Femur (tissue), 1 donor: Measurements from ENCODE around the gene ALDH1L2.
A peak's percentile ranks its signal among the peaks of the same experiment; 100 is the strongest.
"Not testable (repeated sequence)": the region's sequence is repeated elsewhere in the genome, so short reads cannot be mapped to it uniquely, and the experiment has no call there.

Experiments used
- DNase-seq: peaks from one replicate; pipeline ENCODE4 v3.0.0-alpha.2; 2017

Gene ALDH1L2

DNA sequence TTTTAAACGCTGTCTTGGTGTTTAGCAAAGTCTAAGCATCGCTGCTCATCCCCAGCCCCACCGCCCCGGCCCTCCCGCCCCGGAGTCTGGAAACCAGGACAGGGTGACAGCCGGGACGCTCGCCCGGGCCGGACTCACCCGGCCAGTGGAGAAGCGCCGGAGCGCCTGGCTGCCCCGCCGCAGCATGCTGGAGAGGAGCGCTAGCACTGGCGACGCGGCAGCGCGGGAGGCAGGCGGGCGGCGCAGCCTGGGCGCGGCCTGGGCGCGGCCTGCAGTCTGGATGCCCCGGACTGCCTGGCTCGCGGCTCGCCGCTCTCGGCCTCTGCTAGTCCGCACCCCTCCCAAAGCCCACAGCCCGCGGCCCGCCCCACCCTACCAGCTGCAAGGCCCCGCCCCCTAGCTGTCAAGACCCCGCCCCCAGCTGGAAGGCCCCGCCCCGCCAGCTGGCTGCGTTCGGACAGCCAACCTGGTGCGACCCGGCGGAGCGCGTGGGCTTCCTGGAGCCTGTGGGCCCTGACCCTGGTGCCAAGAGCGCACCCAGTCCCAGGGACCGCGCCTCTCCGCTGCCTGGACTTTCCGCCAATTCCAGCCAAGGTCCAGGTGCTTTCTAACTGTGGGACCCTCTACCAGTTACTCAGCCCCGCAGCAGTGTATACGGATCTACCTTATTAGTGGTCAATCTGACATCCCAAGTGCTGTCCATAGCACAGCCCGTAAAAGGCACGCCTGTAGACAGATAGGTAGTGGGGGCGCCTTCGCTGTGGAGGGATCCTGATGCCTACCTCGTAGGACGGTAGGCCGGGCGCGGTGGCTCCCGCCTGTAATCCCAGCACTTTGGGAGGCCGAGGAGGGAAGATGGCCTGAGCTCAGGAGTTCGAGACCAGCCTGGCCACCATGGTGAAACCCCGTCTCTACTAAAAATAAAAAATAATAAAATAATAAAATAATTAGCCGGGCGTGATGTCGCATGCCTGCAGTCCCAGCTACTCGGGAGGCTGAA is at the start of gene ALDH1L2:
TSS of gene ALDH1L2 (minus strand) at position 208 of the 1,000 bp plus-strand sequence. CDS start at position 186, 22 bp downstream.
- DNase-seq: peak; percentile 92

DNA sequence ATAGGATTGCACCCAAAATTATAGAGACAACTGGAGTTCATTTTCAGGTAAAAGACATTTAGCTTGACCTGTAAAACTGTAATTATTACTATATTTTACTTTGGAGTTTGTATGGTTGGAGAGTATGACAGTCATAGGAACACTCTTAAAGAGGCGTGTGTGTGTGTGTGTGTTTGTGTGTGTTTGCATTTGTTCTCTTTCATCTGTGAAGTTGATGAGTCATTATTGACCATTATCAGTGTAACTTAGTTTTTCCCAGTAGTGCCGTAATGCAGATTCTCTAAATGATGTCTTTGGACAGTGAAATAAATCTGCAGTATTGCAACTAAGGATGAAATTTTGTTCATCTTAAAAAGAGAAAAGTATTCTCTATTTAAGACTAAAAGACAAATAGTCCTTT is 36.3 kb upstream of the ALDH1L2 start:
- DNase-seq: no peak

DNA sequence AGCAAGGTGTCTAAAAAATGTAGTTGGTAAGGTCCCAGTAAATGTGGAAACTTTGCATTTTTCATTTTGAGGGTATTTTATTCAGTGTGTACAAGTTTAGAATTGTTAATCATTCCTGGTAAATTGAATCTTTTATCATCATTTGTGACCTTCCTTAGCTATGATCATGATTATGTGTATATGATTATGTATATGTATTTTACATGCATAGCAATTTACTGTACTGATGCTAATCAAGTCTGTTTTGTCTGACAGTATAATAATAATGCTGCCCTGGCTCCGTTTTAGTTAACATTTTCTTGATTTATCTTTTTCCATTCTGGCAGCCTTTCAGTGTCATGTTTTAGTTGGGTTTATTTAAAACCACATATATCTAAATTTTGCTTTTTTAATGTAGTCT is 32.7 kb upstream of the ALDH1L2 start:
- no peak for DNase-seq

DNA sequence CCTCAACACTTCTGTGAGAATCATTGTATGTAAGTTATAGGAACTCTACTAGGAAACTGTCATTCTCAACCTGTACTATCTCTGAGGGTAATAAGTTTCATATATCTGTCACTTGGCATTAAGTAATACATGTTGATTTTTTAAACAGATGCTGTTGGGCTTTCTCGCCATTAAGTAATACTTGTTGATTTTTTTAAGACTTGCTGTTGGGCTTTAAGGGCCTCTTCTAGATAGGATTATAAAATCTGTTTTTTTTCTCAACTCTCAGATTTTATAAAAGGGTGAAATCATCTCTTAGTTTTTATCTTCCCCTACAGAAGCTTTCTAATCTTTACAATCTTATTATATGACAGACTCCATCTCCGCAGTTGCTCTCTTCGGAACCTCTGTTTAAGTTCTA is 28.8 kb upstream of the ALDH1L2 start:
- no peak for DNase-seq

DNA sequence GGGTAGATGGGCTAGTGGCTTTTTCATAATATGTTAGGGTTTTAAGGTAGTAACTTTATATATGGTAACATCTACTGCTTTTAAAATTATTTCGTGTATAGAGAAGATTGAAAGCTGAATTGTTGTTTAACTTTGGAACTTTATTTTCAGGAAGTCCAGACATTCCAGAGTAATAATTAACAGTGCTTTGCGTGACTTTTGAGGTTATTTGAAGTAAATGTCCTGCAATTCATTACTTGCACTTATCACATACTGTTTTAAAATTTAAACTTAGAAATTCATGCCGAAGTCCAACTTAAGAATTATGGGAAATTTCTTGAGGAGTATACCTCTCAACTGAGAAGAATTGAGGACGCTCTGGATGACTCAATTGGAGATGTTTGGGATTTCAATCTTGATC is 26.6 kb upstream of the ALDH1L2 start:
- DNase-seq: no peak

DNA sequence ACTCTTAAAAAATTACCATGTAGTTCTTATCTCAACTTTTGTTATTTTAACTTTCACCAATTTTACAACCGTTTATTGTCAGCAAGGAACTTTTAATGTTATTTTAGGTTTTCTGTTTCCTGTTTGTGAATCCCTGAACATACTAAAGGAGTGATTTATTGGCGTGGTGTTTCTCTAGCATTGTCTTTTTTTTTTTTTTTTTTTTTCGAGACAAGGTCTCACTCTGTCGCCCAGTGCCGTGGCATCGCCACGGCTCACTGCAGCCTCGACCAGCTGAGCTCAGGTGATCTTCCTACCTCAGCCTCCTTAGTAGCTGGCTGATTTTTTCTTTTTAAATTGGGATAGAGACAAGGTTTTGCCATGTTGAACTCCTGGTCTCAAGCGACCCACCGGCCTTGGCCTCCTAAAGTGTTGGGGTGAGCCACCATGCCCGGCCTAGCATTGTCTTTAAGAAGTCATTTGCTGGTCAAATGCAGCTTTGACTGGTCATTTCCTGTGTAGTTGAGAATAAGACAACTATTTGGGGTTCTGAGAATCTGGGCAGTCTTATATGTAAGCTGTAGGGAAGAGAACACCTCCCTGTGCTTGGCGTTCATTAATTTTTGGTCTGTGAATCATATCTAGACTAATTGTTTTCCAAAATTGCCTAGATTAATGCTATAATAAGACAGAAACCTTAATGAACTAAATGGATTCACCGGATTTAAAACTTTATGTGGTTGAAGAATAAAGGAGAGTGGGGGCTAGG is 25.4 kb upstream of the ALDH1L2 start:
- no peak for DNase-seq

DNA sequence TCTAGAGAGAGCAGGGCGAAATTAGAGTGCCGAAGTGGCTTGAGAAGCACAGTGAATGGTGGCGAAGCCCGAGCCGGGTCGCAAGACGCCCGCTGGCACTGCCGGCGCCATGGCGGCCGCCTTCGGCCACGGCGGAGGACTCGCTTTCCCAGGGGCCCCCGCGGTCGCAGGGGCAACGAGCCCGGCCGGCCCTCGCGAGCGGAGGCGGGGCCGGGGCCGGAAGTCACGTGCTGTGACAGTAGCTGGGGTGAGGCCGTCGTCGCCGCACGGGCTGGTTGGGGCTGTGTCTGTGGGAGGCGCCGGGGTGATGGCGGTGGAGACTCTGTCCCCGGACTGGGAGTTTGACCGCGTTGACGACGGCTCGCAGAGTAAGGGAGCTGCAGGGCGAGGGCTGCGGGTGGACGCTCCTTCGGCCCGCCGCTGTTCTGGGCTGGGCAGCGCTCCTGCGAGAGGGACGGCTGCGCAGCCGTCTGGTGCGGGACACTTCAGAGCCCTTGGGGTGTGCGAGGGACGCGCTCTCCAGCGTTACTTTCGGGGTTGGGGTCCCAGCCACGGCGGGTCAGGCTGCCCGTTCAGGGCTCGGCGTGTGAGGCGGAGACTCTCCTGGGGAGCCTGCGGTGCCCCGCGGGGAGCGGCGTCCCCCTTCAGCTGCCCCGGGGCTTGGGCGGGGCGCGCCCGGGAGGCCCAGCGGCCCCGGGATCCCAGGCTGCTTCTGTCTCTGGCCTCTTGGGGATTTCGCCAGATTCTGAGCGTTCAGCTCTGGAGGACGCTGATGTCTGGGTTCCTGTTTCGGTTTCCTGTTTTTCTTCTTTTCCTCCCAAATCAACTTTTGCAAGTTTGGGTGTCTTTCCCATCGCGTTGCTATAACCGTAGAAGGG is 23.5 kb upstream of the ALDH1L2 start, which contains the start of gene WASHC4:
TSS of gene WASHC4 (plus strand) at position 238 of the 878 bp plus-strand sequence. CDS start at position 308, 70 bp downstream.
- peak; percentile 97 for DNase-seq

DNA sequence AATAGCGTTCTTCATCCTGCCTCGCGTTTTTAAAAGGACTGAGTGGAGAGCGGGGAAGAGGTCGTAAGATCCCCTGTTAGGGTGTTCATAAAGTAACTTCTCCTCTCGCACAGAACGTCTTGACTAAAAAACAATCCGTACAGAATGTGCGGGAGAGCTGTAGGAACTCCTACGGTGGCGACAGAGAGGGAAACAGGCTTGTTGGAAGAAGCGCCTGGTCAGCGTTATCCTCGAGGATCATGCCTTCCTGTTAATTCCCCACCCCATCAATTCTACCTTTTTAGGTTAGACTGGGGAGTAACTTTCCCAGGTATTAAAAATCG is 22.9 kb upstream of the ALDH1L2 start:
- DNase-seq: no peak

DNA sequence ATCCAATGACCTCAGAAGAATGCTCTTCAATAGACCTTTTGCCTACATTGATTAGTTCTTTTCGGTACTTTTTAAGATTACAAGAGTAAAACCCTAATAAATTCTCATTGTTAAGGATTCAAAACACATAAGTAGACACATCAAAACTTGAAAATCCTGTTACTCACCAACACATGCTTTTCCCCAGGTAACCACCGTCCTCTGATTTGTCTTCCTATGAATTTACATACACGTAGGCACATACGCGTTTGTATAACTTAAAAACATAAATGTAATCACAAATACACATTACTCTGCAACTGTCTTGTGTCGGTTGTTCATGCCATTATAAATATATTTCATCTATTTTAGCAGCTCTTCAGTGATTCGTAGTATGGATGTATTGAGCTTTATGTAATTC is 22.4 kb upstream of the ALDH1L2 start:
- no peak for DNase-seq

DNA sequence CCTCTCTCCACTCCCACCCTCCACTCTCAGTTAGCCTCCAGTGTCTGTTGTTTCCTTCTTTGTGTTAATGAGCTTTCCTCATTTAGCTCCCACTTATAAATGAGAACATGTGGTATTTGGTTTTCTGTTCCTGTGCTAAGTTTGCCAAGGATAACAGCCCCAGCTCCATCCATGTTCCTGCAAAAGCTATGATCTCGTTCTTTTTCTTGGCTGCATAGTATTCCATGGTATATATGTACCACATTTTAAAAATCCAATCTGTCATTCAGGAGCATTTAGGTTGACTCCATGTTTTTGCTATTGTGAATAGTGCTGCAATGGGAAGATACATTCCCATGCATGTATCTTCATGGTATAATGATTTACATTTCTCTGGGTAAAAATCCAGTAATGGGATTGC is 20.5 kb upstream of the ALDH1L2 start:
- no peak for DNase-seq

DNA sequence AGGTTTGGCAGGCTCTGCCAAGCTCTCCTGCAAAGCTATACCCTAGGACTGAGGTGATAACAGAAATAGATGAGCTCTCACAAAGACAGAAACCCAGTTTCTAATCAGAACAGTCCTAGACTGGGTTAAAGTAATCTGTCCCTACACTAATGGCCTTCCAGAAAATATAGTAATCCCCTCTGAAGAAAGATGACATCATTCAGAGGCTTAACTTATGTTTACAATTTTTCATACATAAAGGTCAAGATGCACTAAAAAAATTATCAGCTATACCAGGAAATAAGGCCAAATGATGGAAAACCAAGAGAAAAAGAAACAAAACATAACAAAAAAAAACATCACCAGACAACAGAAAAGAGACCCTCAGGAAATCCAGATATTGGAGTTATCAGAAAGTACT is 18.4 kb upstream of the ALDH1L2 start:
- DNase-seq: no peak

DNA sequence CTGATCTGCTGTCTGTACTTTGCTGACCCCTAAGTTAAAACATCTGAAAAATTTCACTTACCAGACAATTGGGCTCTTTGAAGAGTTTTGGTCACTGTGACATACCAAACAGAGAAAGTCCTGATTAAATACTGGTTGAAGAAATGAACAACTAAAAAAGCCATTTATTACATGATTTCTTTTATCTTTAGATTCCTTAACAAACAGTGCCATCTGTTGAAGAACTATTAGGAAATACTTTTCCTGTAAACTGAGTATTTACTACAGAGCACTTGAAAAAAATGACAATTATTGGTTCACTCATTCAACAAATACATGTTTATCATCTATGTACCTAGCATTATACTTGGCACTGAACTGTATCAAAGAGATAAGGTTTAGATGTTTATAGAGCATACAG is 16.7 kb upstream of the ALDH1L2 start:
- DNase-seq: no peak

DNA sequence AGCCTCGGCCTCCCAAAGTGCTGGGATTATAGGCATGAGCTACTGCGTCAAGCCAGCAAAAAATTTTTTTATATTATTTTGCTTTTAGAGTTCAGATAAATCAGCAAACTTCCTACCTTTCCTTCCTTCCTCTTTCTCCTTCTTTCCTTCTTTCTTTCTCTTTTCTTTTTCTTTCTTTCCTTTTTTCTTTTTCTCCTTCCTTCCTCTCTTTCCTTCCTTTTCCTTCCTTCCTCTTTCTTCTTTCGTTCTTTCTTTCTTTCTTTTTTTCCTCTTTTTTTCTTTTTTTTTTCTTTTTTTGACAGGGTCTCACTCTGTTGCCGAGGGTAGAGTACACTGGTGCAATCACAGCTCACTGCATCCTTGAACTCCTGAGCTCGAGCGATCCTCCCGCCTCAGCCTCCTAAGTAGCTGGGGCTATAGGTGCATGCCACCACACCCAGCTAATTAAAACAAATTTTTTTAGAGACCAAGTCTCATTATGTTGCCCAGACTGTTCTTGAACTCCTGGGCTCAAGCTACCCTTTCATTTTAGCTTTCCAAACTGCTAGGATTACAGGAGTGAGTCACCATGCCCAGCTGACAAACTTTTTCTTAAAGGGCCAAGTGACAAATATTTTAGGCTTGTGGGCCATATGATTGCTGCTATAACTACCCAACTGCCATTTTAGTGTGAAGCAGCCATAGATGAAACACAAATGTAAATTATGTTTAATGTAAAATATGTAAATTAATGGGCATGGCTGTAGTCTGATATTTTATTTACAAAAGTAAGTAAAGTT is 16.1 kb upstream of the ALDH1L2 start:
- DNase-seq: no peak

DNA sequence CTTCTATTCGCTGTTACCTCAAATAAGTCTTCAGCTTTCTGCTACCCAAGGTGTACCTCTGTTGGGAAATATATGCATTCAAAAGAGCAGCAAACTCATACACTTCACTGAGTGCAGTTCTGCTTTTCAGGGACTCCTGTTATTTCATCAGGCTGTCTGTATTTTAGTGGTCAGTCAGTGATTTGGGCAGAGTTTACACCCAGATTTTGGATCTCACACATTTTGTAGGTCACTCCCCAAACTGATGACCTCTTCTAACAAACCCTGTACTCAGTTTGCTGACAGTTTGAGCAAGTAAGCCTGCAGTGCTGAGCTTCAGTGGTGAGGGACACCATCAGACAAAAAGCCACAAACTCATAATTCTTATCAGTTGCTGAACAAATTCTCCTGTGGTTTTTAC is 15.1 kb upstream of the ALDH1L2 start:
- no peak for DNase-seq

DNA sequence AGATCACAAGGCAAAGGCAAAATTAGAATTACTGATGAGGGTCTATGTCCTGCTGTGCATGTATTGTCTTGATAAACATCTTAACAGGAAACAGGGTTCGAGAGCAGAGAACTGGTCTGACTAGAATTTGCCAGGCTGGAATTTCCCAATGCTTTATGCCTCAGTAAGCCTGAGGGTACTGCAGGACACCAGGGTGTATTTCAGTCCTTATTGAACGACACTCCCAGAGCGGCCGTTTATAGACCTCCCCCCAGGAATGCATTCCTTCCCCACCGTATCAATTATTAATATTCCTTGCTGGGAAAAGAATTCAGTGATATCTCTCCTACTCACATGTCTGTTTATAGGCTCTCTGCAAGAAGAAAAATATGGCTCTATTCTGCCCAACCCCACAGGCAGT is 11.1 kb upstream of the ALDH1L2 start:
- DNase-seq: not testable (repeated sequence)

DNA sequence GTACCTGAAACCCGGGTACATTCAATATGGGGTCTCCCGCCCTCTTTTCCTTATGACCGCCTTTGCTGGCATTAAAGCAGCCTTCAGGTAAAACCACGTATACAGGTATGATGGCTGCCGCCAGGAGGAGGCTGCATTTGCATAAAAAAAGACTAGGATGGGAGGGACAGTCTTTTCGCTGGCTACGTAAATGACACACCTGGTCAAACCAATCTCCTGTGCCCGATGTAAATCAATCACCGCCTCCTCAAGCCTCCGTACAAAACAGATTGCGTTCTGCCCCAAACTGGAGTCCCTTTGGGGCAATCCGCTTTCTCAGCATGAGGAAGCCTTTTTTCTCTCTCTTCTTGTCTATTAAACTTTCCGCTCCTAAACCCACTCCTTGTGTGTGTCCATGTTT is 8.1 kb upstream of the ALDH1L2 start:
- DNase-seq: no peak

DNA sequence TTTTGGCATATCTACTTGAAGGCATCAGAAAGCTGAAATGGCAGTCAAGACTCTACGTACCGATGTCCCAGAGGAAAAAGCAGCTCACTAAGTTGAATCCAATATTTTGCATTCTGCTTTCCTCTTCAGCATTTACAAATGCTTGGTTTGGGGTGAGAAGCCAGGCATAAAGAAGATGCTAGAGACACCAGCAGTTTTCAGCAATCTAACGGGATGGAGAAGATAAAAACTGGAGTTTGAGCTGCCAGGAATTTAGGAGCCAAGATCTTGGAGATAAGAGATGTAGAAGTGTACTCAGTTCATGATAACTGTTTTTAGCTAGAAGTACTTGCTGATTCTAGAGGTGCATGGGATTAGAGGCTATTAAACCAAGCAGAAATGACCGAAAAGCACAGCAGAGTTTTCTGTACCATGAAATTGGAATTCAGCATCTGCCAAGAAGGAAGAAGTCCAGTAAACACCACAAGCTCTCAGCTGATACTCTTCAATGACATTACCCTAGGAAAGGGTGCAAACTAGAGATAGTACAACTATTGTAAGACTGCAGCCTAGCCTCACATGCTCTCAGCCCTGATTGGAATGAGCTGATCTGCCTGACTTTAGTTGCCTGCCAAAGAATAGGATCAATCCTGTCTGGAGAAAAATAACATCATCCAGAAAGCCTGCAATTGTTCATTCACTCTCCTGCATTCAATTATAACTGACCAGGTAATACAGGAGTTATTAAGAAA is 7.4 kb upstream of the ALDH1L2 start:
- no peak for DNase-seq

DNA sequence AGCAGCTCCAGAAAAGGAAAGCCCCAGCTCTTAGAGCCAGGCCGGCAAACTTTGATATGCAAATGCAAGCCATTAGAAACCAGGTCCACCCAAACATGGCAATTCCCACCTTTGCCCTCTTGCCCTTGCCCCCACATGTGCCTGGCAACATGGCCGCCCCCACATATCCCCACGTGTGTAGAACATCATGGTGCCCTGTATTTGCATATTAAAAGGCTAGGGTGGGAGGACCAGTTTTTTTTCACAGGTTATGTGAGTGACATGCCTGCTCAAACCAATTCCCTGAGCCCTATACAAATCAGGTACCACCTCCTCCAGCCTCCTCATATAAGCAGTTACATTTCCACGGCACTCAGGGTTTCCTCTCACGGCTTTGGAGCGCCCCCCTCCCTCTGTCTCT is 6.1 kb upstream of the ALDH1L2 start:
- no peak for DNase-seq

DNA sequence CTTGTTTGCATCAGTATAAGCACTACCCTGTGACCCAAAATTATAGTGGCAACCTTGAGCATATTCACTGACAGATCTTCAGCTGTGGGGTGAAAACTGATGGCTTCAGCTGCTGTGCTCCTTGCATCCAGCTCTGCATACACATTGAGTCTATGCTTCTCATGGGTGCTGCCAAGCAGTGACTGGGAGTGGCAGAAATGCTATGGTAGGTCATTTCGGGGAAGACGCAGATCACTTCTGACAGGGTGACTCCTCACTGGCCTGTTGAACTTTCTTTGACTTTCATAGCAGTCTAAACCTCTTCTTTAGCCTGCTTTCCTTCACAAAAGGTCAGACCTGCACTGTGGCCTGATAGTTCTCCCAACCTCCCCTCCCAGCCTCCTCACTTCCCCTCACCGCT is 5.6 kb upstream of the ALDH1L2 start:
- DNase-seq: no peak

DNA sequence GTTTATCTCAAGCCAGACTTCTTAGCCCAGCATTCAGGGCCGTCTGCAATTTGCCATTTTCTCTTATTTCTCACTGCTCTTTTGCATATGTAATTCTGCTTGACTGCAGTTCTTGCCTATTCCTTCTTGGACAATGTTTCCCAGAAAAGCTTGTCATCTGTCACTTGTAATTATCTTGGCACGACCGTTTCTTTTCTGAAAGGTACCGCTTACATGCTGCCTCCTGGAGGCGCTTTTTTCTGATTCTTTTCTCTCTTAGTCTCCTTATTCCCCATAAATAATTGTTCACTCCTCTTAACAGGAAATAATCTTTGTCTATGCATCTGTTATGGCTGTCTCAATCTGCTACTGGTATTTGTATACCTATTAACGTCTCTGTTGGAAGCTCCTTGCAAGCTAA is 1.2 kb upstream of the ALDH1L2 start:
- no peak for DNase-seq

DNA sequence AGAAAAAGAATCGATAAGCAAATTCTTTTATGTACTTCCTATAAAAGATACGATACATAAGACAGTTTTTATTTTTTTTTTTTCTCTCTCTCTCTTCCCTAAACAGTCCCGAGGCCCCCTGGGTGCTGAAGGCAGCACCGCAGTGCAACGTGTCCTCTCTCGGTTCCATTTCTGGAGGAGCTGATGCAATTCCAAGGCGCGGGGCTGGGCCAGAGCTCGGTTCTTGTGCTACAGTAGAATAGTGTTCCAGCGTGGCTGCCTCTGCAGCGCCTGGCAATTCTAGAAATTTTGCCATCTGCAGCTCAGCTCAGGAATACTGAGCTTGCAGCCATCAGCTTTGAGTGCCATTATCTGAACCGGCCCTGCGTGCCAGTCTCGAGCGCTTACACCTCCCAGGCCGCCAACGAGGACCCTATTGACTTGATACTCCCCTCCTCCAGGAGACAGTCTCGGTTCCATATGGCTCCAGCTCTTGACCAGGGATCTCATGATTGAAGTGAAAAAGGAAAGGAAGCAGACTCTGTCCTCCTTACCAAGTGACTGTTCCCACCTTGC is 630 bp downstream of the ALDH1L2 start:
- DNase-seq: peak; percentile 71
